Esophagus muscularis mucosa (tissue), 4 donors: ENCODE measurements around the gene SH3RF3. TPM values are rescaled to one million over a fixed set of nuclear protein-coding genes. Genes with fewer than 3 reads are reported as not detected.

ENCODE experiments used
- DNase-seq: peaks from one replicate; pipeline ENCODE4 v3.0.0-alpha.2; 2017; ENCODE audit errors: extremely low spot score
- H3K27ac ChIP-seq, 4 donors: fragments of 200-600 bp; sonication (generic); replicated peaks in 1 of 4; 1 replicate in 3 of 4; 2 replicates in 1 of 4; pipeline ENCODE4 v1.5.1; 2016 to 2019; ENCODE audit warnings: mild to moderate bottlenecking in 1 of 4
- H3K27me3 ChIP-seq, 4 donors: fragments of 200-600 bp; sonication (generic); one replicate each; pipeline versions ENCODE4 v1.5.1 to v1.6.0; 2016 to 2019
- H3K36me3 ChIP-seq, 4 donors: fragments of 200-600 bp; sonication (generic); one replicate each; pipeline ENCODE4 v1.5.1; 2016 to 2019
- H3K4me1 ChIP-seq, 4 donors: fragments of 200-600 bp; sonication (generic); one replicate each; pipeline ENCODE4 v1.5.1; 2016 to 2019
- H3K4me3 ChIP-seq, 4 donors: fragments of 200-600 bp; sonication (generic); 1 replicate in 2 of 4; 2 replicates in 2 of 4; pipeline ENCODE4 v1.5.1; 2016 to 2019; ENCODE audit warnings: mild to moderate bottlenecking in 4 of 4, moderate library complexity in 1 of 4
- H3K9me3 ChIP-seq, 4 donors: fragments of 200-600 bp; sonication (generic); 1 replicate in 3 of 4; 2 replicates in 1 of 4; pipeline ENCODE4 v1.5.1; 2016 to 2019
- EP300 ChIP-seq: sonication (generic); formaldehyde crosslinking; IDR thresholded peaks from one replicate; pipeline ENCODE4 v1.6.1; 2017; ENCODE audit warnings: antibody characterized with exemption
- POLR2A ChIP-seq: fragments of 450-650 bp; IDR thresholded peaks from one replicate; pipeline ENCODE4 v1.6.1; 2017; ENCODE audit warnings: antibody characterized with exemption, moderate library complexity, mild to moderate bottlenecking, low read depth
- POLR2AphosphoS5 ChIP-seq, 2 donors: sonication (generic); formaldehyde crosslinking; IDR thresholded peaks; one replicate each; pipeline ENCODE4 v1.6.1; 2017; ENCODE audit warnings: antibody characterized with exemption in 2 of 2
- WGBS: methylation state at CpG from one replicate; pipeline ENCODE4 v1.1.5; 2018; 5-methylcytosine and 5-hydroxymethylcytosine counted together
- intact Hi-C: fragments of 100-400 bp; cut with DNase I; formaldehyde crosslinking; loops from one replicate; pipeline ENCODE4 v1.15.1; 2023
- total RNA-seq, 4 donors: library from RNA; depleted of rRNA; stranded (reverse); fragments of >200 nt; gene quantifications; one replicate each; pipeline versions ENCODE4 v1.1.0 to v1.2.1, GENCODE V29; 2016
- TF ChIP-seq, protein P1 (sequence below), 3 experiments: fragments of 200-600 bp in 2 of 3; fragments of 450-650 bp in 1 of 3; sonication (generic) in 2 of 3; IDR thresholded peaks; one replicate each; pipeline ENCODE4 v1.5.1; 2017 to 2019; ENCODE audit warnings: antibody characterized with exemption in 3 of 3, mild to moderate bottlenecking in 2 of 3, moderate library complexity in 1 of 3

Gene SH3RF3
- total RNA-seq, 4 donors from 2014 or later, result 6.3 to 17.5 (median 11.3) TPM

DNA sequence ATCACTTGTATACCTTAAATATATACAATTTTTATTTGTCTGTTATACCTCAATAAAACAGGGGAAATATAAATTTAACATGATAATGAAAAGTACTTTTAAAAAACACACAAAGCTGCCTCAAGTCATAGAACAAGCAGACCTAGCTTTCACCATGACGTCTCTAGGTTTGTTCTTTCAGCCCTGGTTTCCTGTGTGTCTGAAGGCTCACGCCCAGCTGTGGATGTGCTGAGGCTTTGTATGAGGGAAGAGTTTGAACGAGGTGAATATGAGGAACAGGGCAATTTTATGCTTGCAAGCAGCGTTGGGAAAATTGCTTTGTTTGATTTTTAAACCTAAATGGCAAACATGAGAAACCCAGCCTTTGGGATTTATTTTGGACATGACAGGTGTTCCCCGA lies 15.3 kb downstream of the SH3RF3 start:
- Histone ChIP-seq H3K27me3 (no peaks in the 10 kb centered on the region), H3K36me3 (no peaks in the 10 kb centered on the region), H3K27ac (no peak overlapping the region), H3K4me3 (no peak overlapping the region), H3K9me3 (no peaks in the 10 kb centered on the region), H3K4me1 (peaks cover 0 to 6% (median 0%) of the 10 kb centered on the region in 4 donors)
- TF ChIP-seq EP300, result no peak
- no peak for TF ChIP-seq POLR2A
- no peak for TF ChIP-seq POLR2AphosphoS5 (IDR thresholded peaks at IDR 0.05)
- TF ChIP-seq, protein P1, sequence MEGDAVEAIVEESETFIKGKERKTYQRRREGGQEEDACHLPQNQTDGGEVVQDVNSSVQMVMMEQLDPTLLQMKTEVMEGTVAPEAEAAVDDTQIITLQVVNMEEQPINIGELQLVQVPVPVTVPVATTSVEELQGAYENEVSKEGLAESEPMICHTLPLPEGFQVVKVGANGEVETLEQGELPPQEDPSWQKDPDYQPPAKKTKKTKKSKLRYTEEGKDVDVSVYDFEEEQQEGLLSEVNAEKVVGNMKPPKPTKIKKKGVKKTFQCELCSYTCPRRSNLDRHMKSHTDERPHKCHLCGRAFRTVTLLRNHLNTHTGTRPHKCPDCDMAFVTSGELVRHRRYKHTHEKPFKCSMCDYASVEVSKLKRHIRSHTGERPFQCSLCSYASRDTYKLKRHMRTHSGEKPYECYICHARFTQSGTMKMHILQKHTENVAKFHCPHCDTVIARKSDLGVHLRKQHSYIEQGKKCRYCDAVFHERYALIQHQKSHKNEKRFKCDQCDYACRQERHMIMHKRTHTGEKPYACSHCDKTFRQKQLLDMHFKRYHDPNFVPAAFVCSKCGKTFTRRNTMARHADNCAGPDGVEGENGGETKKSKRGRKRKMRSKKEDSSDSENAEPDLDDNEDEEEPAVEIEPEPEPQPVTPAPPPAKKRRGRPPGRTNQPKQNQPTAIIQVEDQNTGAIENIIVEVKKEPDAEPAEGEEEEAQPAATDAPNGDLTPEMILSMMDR (IDR thresholded peaks at IDR 0.05), result no peak
- WGBS, result 86% methylated on average over 5 of the region's 5 CpGs
- intact Hi-C loops, result no loop called here
- no peak for DNase-seq

DNA sequence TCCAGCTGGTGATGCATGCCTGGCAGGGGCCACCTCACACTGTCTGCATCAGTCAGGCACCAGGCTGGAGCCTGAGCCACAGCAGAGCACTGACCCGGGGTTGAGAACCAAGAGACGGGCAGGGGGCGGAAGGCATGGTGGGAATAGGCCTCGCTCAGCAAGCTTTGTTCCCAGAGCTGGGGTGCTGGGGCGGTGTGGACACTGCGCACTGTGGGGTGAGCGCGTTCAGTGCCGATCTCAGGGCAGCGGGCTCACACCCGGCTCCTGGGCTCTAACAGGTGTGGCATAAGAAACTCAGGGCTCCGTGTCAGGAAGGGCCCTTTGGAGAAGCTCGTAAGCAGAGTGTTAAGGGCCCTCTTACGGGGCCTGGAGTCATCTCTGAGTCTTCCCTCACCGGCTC lies 15.7 kb downstream of the SH3RF3 start:
- TF ChIP-seq, protein P1 (IDR thresholded peaks at IDR 0.05), result no peak
- TF ChIP-seq POLR2A (no peak), EP300 (no peak), POLR2AphosphoS5 (IDR thresholded peaks at IDR 0.05) (no peak)
- WGBS, result 93% methylated on average over 10 of the region's 15 CpGs
- Histone ChIP-seq H3K36me3 (no peaks in the 10 kb centered on the region), H3K9me3 (no peaks in the 10 kb centered on the region), H3K27me3 (no peaks in the 10 kb centered on the region), H3K4me3 (no peak overlapping the region), H3K27ac (no peak overlapping the region), H3K4me1 (peaks cover 0 to 6% (median 0%) of the 10 kb centered on the region in 4 donors)
- DNase-seq, result no peak
- intact Hi-C loops, result no loop called here

DNA sequence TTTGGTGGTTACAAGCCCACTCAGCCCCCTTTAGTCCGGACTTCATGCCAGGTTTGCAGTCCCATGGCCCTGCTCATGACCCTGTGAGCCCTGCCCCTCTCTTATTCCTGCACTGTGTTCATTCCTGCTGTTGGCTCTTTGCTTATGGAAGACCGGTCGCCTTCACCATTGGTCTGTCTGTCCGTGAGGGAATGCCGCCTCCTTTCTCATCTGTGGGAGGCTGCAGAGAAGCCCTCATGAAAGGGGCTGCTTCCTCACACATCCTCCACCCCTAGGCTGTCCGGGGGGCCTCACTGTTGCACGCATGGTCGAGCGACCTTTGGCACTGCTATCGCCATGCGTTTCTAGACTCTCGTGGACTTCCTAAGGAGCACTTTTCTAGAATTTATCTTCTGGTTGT lies 16.3 kb downstream of the SH3RF3 start:
- Histone ChIP-seq H3K4me1 (peaks cover 0 to 6% (median 0%) of the 10 kb centered on the region in 4 donors), H3K9me3 (no peaks in the 10 kb centered on the region), H3K36me3 (no peaks in the 10 kb centered on the region), H3K4me3 (no peak overlapping the region), H3K27ac (no peak overlapping the region), H3K27me3 (no peaks in the 10 kb centered on the region)
- WGBS, result 88% methylated on average over 12 of the region's 12 CpGs
- TF ChIP-seq POLR2AphosphoS5 (IDR thresholded peaks at IDR 0.05) (no peak), EP300 (no peak), POLR2A (no peak)
- TF ChIP-seq, protein P1 (IDR thresholded peaks at IDR 0.05), result no peak
- intact Hi-C loops, result no loop called here
- DNase-seq, result no peak

DNA sequence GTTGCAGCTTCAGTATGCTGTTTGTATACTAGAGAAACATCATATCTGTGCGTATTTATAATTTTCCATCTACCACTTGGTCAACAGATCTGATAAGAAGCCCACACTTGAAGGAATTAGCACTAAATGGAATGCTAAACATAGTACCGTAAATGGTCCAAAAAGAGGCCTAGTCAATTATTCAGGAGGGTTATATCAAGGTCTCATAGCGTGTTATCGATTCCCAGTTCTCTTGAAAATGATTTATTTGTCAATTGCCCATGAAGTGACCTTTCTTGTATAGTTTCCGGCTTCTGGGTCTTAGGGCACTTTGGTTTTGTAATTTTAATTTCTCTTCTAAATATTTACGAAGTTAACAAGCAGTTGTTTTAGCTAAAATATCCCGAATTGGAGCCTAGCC lies 18.4 kb downstream of the SH3RF3 start:
- intact Hi-C loops, result no loop called here
- Histone ChIP-seq H3K36me3 (no peaks in the 10 kb centered on the region), H3K27me3 (no peaks in the 10 kb centered on the region), H3K9me3 (no peaks in the 10 kb centered on the region), H3K4me3 (no peak overlapping the region), H3K4me1 (peaks cover 0 to 6% (median 0%) of the 10 kb centered on the region in 4 donors), H3K27ac (no peak overlapping the region)
- DNase-seq, result no peak
- TF ChIP-seq POLR2A (no peak), POLR2AphosphoS5 (IDR thresholded peaks at IDR 0.05) (no peak), EP300 (no peak)
- TF ChIP-seq, protein P1 (IDR thresholded peaks at IDR 0.05), result no peak
- 97% methylated on average over 7 of the region's 7 CpGs for WGBS

DNA sequence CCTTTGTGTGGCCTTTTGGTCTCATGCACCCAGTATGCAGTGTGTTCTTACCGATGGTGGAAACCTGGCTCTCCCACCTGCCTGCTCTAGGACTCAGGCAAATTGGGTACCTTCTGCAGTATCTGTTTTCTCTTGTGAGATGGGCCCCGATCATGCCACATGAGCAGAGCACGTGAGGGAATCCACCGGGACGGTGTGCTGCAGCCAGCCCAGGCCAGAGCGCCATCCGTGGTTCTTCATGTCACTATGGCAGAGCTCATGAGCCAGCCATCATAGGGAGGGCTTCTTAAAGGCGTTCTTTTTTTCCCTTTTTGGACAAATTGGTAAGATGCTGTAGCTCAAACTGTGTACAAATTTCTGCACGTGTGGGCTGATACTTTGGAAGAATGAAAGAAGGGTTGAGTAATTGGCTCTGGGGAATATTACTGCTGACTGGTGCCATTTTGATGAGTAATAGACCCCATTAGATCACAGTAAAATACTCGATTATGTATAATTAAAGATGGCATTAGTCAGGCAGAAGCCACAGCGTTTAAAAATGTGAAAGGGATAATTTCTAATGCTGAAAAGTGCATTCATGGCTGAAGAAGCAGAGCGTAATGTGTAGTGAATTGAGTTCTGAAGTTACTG lies 19.2 kb downstream of the SH3RF3 start:
- no peaks in the 10 kb centered on the region for H3K9me3 ChIP-seq
- 80% methylated on average over 12 of the region's 12 CpGs for WGBS
- DNase-seq, result no peak
- no peak overlapping the region for H3K27ac ChIP-seq
- no peak for TF ChIP-seq POLR2AphosphoS5 (IDR thresholded peaks at IDR 0.05)
- no peak for TF ChIP-seq POLR2A
- TF ChIP-seq, protein P1 (IDR thresholded peaks at IDR 0.05), result no peak
- TF ChIP-seq EP300, result no peak
- no peaks in the 10 kb centered on the region for H3K27me3 ChIP-seq
- H3K36me3 ChIP-seq, result no peaks in the 10 kb centered on the region
- no peak overlapping the region for H3K4me3 ChIP-seq
- intact Hi-C loops, result no loop called here
- peaks cover 0 to 6% (median 0%) of the 10 kb centered on the region in 4 donors for H3K4me1 ChIP-seq
